Activated T-helper 1 cell treated with anti-CD3 and anti-CD28 coated beads, Interleukin-12 subunit alpha, Interleukin-12 subunit beta, Interleukin-2, Interleukin-4 antibody, amounts not matched to agents 30 ng/mL and 10 ng/mL and 1 ng/mL, durations not matched to agents 14 hours and 24 hours and 36 hours (primary cell): ENCODE results near the gene UGT1A10. TPM values are rescaled to one million over a fixed set of nuclear protein-coding genes. Genes with fewer than 3 reads are reported as not detected.
"Not testable (repeated sequence)": the region's sequence is repeated elsewhere in the genome, so short reads cannot be mapped to it uniquely, and the experiment has no call there.

Experiments
- DNase-seq: peaks from one replicate; pipeline ENCODE4 v3.0.0; 2021; ENCODE audit warnings: low spot score
- H3K27ac Mint-ChIP-seq: one replicate; pipeline ENCODE4 v1.8.0; 2021; ENCODE audit warnings: mild to moderate bottlenecking, mixed read lengths
- H3K27me3 Mint-ChIP-seq: one replicate; pipeline ENCODE4 v1.8.0; 2022; ENCODE audit warnings: mild to moderate bottlenecking, moderate library complexity, mixed read lengths; ENCODE audit not compliant: insufficient read depth
- H3K36me3 Mint-ChIP-seq: one replicate; pipeline ENCODE4 v1.8.0; 2021; ENCODE audit warnings: low read depth, mixed read lengths
- H3K4me1 Mint-ChIP-seq: one replicate; pipeline ENCODE4 v1.8.0; 2021; ENCODE audit warnings: low read depth, mixed read lengths
- H3K4me3 Mint-ChIP-seq: one replicate; pipeline ENCODE4 v1.8.0; 2021; ENCODE audit warnings: mild to moderate bottlenecking, moderate library complexity, mixed read lengths
- H3K9me3 Mint-ChIP-seq: one replicate; pipeline ENCODE4 v1.8.0; 2021; ENCODE audit warnings: mixed read lengths
- intact Hi-C: fragments of 100-400 bp; cut with micrococcal nuclease; formaldehyde crosslinking; loops from one replicate; pipeline ENCODE4 v1.15.1; 2024
- total RNA-seq: library from RNA; stranded (reverse); gene quantifications from 2 replicates; pipeline ENCODE4 v1.2.3, GENCODE V29; 2022

The UGT1A10 gene
- total RNA-seq = not detected in 2 replicates

DNA sequence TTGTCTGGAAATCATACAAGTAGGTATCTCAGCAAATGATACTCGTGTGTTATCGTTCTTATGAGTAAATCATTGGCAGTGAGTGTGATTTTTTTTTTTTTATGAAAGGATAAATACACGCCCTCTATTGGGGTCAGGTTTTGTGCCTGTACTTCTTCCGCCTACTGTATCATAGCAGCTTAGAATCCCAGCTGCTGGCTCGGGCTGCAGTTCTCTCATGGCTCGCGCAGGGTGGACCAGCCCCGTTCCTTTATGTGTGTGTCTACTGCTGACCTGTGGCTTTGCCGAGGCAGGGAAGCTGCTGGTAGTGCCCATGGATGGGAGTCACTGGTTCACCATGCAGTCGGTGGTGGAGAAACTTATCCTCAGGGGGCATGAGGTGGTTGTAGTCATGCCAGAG, at the start of gene UGT1A10:
Gene UGT1A10, plus strand, starts transcription at position 143 of the 400 bp plus-strand sequence. Its CDS starts 75 bp downstream, at position 218.
- H3K36me3 Mint-ChIP-seq, intact Hi-C loops, DNase-seq, H3K4me1 Mint-ChIP-seq, H3K4me3 Mint-ChIP-seq, H3K27ac Mint-ChIP-seq, H3K9me3 Mint-ChIP-seq: not testable (repeated sequence)
- H3K27me3 Mint-ChIP-seq = peaks cover 11% of the 10 kb centered on the region

DNA sequence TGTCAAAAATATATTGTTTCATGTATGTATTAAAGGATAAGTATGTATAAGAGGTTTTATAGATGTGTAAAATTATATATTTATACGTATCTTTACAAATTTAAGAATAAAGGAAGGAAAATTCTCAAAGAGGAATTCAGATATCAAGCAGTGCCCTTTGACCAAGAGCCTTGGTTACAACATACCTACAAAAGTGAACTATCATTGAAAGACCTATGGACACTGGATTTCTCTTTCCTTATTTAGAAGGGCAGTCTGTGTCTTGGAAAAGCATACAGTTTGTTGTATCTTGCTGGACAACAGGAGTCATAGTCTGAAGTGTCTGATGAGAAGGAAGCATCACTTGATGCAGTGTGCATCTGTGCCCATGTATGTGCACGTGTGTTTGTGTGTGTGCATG, 47.8 kb upstream of the UGT1A10 start:
- peaks cover 7% of the 10 kb centered on the region for H3K27me3 Mint-ChIP-seq
- H3K27ac Mint-ChIP-seq = no peak overlapping the region
- no peaks in the 10 kb centered on the region for H3K36me3 Mint-ChIP-seq
- H3K4me1 Mint-ChIP-seq = no peaks in the 10 kb centered on the region
- DNase-seq = no peak
- intact Hi-C loops = no loop called here
- H3K9me3 Mint-ChIP-seq = no peaks in the 10 kb centered on the region
- no peak overlapping the region for H3K4me3 Mint-ChIP-seq

DNA sequence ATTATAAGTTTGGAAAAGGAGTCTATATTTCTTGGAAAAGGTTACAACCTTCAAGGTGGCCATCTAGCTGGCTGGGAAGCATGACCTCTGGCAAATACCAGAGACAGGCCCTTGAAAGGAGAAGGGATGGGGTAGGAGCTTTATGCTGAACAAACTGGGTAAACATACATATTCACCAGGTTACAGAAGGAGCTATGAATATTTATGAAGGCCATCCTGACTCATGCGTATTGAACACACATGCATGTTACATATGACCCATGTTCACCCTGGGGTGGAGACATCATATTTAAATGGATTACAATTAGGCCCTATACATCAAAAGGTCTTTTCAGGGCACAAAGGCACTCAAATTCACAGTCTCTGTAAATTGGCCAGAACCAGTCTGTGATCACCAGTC, 43.5 kb upstream of the UGT1A10 start:
- DNase-seq, H3K36me3 Mint-ChIP-seq, H3K4me3 Mint-ChIP-seq, H3K27ac Mint-ChIP-seq, H3K9me3 Mint-ChIP-seq, H3K4me1 Mint-ChIP-seq, H3K27me3 Mint-ChIP-seq, intact Hi-C loops: not testable (repeated sequence)

DNA sequence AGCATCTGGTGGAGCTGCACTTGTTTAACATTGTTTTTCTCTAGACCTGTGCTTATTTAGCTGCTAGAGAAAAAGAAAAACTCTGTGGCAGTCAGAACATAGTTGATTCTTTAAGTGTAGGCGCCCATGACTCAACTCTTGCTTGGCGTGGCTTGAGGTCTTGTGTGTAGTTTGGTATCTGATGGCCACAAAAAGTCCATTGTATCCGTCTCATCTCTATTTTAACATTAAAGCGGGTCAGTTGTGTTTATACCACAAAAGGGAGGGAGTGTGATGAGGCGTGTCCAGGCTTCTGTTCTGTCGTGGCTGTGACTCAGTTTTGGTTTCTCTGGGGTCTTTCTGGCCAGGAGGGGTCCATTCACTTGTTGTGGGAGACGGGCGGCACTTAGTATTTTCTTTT, 43.0 kb upstream of the UGT1A10 start:
- intact Hi-C loops = no loop called here
- Mint-ChIP-seq H3K4me1 (no peaks in the 10 kb centered on the region), H3K27ac (no peak overlapping the region), H3K36me3 (no peaks in the 10 kb centered on the region), H3K9me3 (no peaks in the 10 kb centered on the region), H3K4me3 (no peak overlapping the region), H3K27me3 (peaks cover 5% of the 10 kb centered on the region)
- DNase-seq = no peak

GRCh38 chr2:233597522-233597921, 38.7 kb upstream of the UGT1A10 start:
- peaks cover 16% of the 10 kb centered on the region for H3K27me3 Mint-ChIP-seq
- no peak overlapping the region for H3K27ac Mint-ChIP-seq
- no peak overlapping the region for H3K4me3 Mint-ChIP-seq
- no peaks in the 10 kb centered on the region for H3K9me3 Mint-ChIP-seq
- DNase-seq = no peak
- no peaks in the 10 kb centered on the region for H3K36me3 Mint-ChIP-seq
- intact Hi-C loops = no loop called here
- no peaks in the 10 kb centered on the region for H3K4me1 Mint-ChIP-seq

DNA sequence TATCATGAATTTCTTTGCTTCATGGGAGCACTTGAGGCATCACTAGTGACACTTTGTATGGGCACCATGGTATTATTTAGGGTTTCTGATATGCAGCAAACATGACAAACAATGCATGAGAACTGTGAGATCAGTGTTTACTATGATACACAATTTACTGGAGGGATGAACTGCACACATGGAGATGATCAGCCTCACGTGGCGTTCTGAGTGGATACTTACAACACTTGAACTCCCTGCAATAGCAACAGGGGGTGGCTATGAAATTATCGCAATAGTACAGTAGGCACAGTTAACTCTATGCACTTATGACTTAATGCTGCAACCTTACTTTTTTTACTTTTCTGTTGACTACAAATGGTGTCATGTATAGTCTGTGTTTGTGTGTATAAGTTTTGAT, 37.3 kb upstream of the UGT1A10 start:
- H3K27me3 Mint-ChIP-seq = peaks cover 15% of the 10 kb centered on the region
- H3K9me3 Mint-ChIP-seq = no peaks in the 10 kb centered on the region
- no peaks in the 10 kb centered on the region for H3K4me1 Mint-ChIP-seq
- no peak for DNase-seq
- H3K4me3 Mint-ChIP-seq = no peak overlapping the region
- no peak overlapping the region for H3K27ac Mint-ChIP-seq
- no peaks in the 10 kb centered on the region for H3K36me3 Mint-ChIP-seq
- intact Hi-C loops = no loop called here

DNA sequence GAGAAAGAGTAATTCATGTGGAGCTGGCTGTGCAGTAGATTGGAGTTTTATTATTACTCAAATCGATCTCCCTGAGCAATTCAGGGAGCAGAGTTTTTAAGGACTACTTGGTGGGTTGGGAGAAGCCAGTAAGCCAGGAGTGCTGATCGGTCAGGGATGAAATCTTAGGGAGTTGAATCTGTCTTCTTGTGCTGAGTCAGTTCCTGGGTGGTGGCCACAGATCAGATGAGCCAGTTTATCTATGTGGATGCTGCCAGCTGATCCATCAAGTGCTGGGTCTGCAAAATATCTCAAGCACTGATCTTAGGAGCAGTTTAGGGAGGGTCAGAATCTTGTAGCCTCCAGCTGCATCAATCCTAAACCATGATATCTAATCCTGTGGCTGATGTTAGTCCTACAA, 35.9 kb upstream of the UGT1A10 start:
- Mint-ChIP-seq H3K4me3 (no peak overlapping the region), H3K36me3 (no peaks in the 10 kb centered on the region), H3K27me3 (peaks cover 14% of the 10 kb centered on the region), H3K4me1 (no peaks in the 10 kb centered on the region), H3K9me3 (no peaks in the 10 kb centered on the region), H3K27ac (no peak overlapping the region)
- no peak for DNase-seq
- intact Hi-C loops = no loop called here

DNA sequence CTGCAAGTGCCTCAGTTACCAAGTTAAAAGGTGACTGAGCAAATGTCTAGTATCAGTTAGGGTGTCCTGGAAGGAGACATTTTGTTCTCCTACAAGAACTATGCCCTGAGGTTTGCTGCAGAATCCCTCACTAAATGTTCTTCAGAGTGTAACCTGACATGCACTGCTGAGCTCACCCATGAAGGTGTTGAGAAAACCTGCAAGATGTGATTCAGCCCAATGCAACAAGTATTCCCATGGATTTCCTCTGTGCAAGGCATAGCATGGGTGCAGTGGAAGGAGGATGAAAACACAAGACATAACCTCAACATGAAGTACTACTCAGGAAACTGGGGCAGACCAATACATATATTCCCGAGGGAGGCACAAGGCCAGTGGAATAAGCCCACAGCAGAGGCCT, 34.2 kb upstream of the UGT1A10 start:
- intact Hi-C loops = no loop called here
- Mint-ChIP-seq H3K4me1 (no peaks in the 10 kb centered on the region), H3K36me3 (no peaks in the 10 kb centered on the region), H3K27ac (no peak overlapping the region), H3K9me3 (no peaks in the 10 kb centered on the region), H3K27me3 (peaks cover 13% of the 10 kb centered on the region), H3K4me3 (no peak overlapping the region)
- DNase-seq = no peak

GRCh38 chr2:233603520-233603919, 32.7 kb upstream of the UGT1A10 start:
- Mint-ChIP-seq H3K36me3 (no peaks in the 10 kb centered on the region), H3K4me1 (no peaks in the 10 kb centered on the region), H3K4me3 (no peak overlapping the region), H3K27ac (no peak overlapping the region), H3K27me3 (peaks cover 13% of the 10 kb centered on the region), H3K9me3 (no peaks in the 10 kb centered on the region)
- no peak for DNase-seq
- intact Hi-C loops = no loop called here

GRCh38 chr2:233604826-233605225, 31.4 kb upstream of the UGT1A10 start:
- no peak overlapping the region for H3K4me3 Mint-ChIP-seq
- no peak for DNase-seq
- intact Hi-C loops = no loop called here
- H3K4me1 Mint-ChIP-seq = no peaks in the 10 kb centered on the region
- no peaks in the 10 kb centered on the region for H3K9me3 Mint-ChIP-seq
- no peaks in the 10 kb centered on the region for H3K36me3 Mint-ChIP-seq
- peaks cover 10% of the 10 kb centered on the region for H3K27me3 Mint-ChIP-seq
- H3K27ac Mint-ChIP-seq = no peak overlapping the region

DNA sequence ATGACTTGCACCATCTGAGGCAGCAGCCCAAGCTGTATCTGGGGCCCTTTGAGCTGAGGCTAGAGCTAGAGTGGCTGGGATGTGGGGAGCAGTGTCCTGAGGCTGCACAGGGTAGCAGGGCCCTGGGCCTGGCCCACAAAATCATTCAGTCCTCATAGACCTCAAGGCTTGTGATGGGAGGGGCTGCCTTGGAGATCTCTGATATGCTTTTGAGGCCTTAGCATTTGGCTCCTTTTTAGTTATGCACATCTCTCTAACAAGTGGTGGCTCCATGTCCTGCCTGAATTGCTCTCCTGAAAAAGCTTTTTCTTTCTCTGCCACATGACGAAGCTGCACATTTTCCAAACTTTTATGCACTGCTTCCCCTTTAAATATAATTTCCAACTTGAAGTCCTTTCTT, 30.6 kb upstream of the UGT1A10 start:
- Mint-ChIP-seq H3K27me3 (peaks cover 10% of the 10 kb centered on the region), H3K27ac (no peak overlapping the region), H3K36me3 (no peaks in the 10 kb centered on the region), H3K9me3 (peaks cover 3% of the 10 kb centered on the region), H3K4me3 (no peak overlapping the region), H3K4me1 (no peaks in the 10 kb centered on the region)
- DNase-seq = no peak
- intact Hi-C loops = no loop called here

DNA sequence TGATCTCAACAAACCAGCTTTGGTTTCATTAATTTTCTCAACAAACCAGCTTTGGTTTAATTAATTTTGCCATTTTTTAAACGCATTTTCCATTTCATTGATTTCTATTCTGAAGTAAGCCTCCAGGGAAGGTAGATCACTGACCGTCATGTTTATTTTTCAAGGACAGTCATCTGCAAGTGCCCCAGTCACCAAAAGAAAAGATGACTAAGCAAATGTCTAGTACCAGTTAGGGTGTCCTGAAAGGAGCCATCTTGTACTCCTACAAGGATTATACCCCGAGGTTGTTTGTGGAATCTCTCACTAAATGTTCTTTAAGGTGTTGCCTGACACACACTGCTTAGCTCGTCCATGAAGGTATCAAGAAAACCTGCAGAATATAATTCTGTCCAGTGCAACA, 25.0 kb upstream of the UGT1A10 start:
- H3K9me3 Mint-ChIP-seq = peaks cover 18% of the 10 kb centered on the region
- no peak overlapping the region for H3K27ac Mint-ChIP-seq
- intact Hi-C loops = no loop called here
- H3K4me3 Mint-ChIP-seq = no peak overlapping the region
- no peaks in the 10 kb centered on the region for H3K36me3 Mint-ChIP-seq
- peaks cover 4% of the 10 kb centered on the region for H3K27me3 Mint-ChIP-seq
- no peak for DNase-seq
- H3K4me1 Mint-ChIP-seq = no peaks in the 10 kb centered on the region

DNA sequence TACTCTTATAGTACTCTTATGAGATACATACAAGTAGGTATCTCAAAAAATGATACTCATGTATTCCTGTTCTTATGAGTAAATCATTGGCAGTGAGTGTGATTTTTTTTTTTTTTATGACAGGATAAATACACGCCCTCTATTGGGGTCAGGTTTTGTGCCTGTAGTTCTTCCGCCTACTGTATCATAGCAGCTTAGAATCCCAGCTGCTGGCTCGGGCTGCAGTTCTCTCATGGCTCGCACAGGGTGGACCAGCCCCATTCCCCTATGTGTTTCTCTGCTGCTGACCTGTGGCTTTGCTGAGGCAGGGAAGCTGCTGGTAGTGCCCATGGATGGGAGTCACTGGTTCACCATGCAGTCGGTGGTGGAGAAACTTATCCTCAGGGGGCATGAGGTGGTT, 18.8 kb upstream of the UGT1A10 start, which contains the start of gene UGT1A8:
Gene UGT1A8, plus strand, starts transcription at position 158 of the 400 bp plus-strand sequence. Its CDS starts 75 bp downstream, at position 233.
- H3K27me3 Mint-ChIP-seq, DNase-seq, H3K4me1 Mint-ChIP-seq, H3K27ac Mint-ChIP-seq, intact Hi-C loops, H3K36me3 Mint-ChIP-seq, H3K4me3 Mint-ChIP-seq: not testable (repeated sequence)
- peaks cover 10% of the 10 kb centered on the region for H3K9me3 Mint-ChIP-seq

GRCh38 chr2:233620204-233620603, 16.0 kb upstream of the UGT1A10 start:
- Mint-ChIP-seq H3K27ac (no peak overlapping the region), H3K27me3 (peaks cover 12% of the 10 kb centered on the region), H3K4me3 (no peak overlapping the region), H3K36me3 (no peaks in the 10 kb centered on the region), H3K9me3 (peaks cover 3% of the 10 kb centered on the region), H3K4me1 (no peaks in the 10 kb centered on the region)
- intact Hi-C loops = no loop called here
- no peak for DNase-seq
